ENCODE results near the gene PRLR. TPM values are rescaled to one million over a fixed set of nuclear protein-coding genes. Genes with fewer than 3 reads are reported as not detected.

PRLR gene
- total and polyA plus RNA-seq, 9 of the 15 experiments (the other 6 are each of a cell fraction or from before 2014, with no cell fraction given) = 0.02 TPM; not detected in 8

DNA sequence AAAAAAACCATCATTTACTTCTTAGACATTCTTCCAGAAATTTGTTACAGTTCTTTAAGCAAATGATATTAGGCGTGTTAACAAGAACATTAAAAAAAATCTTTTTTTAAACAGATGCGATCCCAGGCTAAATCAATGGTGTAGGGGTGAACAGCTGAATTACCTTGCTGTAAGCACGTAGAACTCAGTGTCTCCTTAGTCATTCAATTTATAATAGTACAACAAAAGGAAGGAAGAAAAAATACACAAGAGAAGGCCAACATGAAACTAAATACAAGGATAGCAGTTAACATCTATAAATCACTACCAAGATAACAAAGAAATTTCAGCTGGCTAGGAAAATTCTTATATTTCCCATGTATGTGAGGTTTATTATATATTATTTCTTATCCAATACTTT is 217.9 kb downstream of the PRLR start:
- H3K9ac ChIP-seq (ENCODE audit: insufficient read depth in 1 of 2, low read depth in 2 of 2, low read length in 2 of 2) = no peak overlapping the region
- FAIRE-seq (no peak), DNase-seq (ENCODE audit: extremely low read depth in 1 of 4, low spot score in 3 of 4) (no peak), ATAC-seq (no peak)
- H3K4me3 ChIP-seq = no peak overlapping the region
- no peak overlapping the region for H3K27ac ChIP-seq (ENCODE audit: extremely low read depth, low read depth, low read length)
- H3K9me3 ChIP-seq (replicated peaks; ENCODE audit: control insufficient read depth, insufficient read depth, low read depth, low read length) = no peaks in the 10 kb centered on the region
- H3K79me2 ChIP-seq (ENCODE audit: control insufficient read depth, insufficient read depth, low read length) = no peaks in the 10 kb centered on the region
- no peaks in the 10 kb centered on the region for H4K20me1 ChIP-seq (replicated peaks; ENCODE audit: control insufficient read depth, insufficient read depth, low read length)
- no peaks in the 10 kb centered on the region for H3K4me1 ChIP-seq (replicated peaks in 1 of 2; ENCODE audit: control insufficient read depth in 2 of 2, insufficient read depth in 2 of 2, low read length in 2 of 2)
- in situ Hi-C loops (cut with MboI) = no loop called here
- BruUV-seq (replicated peaks) = no TSS peak
- H2AFZ ChIP-seq (ENCODE audit: low read depth, low read length) = no peak overlapping the region
- H3K9me1 ChIP-seq (ENCODE audit: control insufficient read depth, insufficient read depth, low read length) = no peaks in the 10 kb centered on the region
- whole genome bisulfite sequencing (ENCODE audit: insufficient coverage, low coverage, missing lambda C conversion rate) = 0% methylated on average over 3 of the region's 3 CpGs
- no peak for TF ChIP-seq CHD1 (IDR thresholded peaks at IDR 0.05; ENCODE audit: low read length)
- no peak for TF ChIP-seq HNRNPL (IDR thresholded peaks at IDR 0.05; ENCODE audit: low read depth, low read length)
- no peak for TF ChIP-seq STAT5A (IDR thresholded peaks at IDR 0.05; ENCODE audit: borderline replicate concordance, low read length)
- TF ChIP-seq ZNF134 (CRISPR knock-in tag; conservative IDR thresholded peaks at IDR 0.05) = no peak
- TF ChIP-seq, protein P1, sequence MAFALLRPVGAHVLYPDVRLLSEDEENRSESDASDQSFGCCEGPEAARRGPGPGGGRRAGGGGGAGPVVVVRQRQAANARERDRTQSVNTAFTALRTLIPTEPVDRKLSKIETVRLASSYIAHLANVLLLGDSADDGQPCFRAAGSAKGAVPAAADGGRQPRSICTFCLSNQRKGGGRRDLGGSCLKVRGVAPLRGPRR (CRISPR knock-in tag; IDR thresholded peaks at IDR 0.05) = no peak
- no peak for TF ChIP-seq ETV1 (tag; conservative IDR thresholded peaks at IDR 0.05; ENCODE audit: low read depth)
- no peak for TF ChIP-seq PURB (CRISPR knock-in tag; IDR thresholded peaks at IDR 0.05; ENCODE audit: low read depth)
- TF ChIP-seq ZNF121 (CRISPR knock-in tag; conservative IDR thresholded peaks at IDR 0.05) = no peak
- no peak for TF ChIP-seq HNRNPUL1 (IDR thresholded peaks at IDR 0.05; ENCODE audit: low read length)
- no peak for TF ChIP-seq CBX2 (IDR thresholded peaks at IDR 0.05; ENCODE audit: insufficient read depth, low read length, poor library complexity, severe bottlenecking)
- TF ChIP-seq CBX1 (IDR thresholded peaks at IDR 0.05; ENCODE audit: low read depth) = no peak
- TF ChIP-seq PBX2 (CRISPR knock-in tag; IDR thresholded peaks at IDR 0.05; ENCODE audit: low read depth) = no peak
- no peak for TF ChIP-seq PBX2 (tag; conservative IDR thresholded peaks at IDR 0.05; ENCODE audit: low read depth)
- TF ChIP-seq ZNF75A (CRISPR knock-in tag; IDR thresholded peaks at IDR 0.05) = no peak
- TF ChIP-seq HDAC2 (IDR thresholded peaks at IDR 0.05) = no peak
- no peak for TF ChIP-seq ZNF583 (CRISPR knock-in tag; IDR thresholded peaks at IDR 0.05)
- TF ChIP-seq HDAC1 (IDR thresholded peaks at IDR 0.05) = no peak
- CTCF ChIA-PET (ENCODE audit: low intra/inter-chr PET ratio) = no interaction called here
- POLR2A ChIA-PET = no interaction called here
- H3K4me2 ChIP-seq (ENCODE audit: insufficient read depth, low read length) = no peak overlapping the region
- intact Hi-C loops (cut with micrococcal nuclease) = no loop called here
- peaks cover 0 to 4% of the 10 kb centered on the region in 2 experiments; a peak in 3 of 5 replicates for H3K27me3 ChIP-seq (ENCODE audit: control insufficient read depth in 2 of 2, insufficient read depth in 2 of 2, low read length in 2 of 2)
- no peaks in the 10 kb centered on the region for H3K36me3 ChIP-seq (ENCODE audit: control insufficient read depth, insufficient read depth, low read length)

All from K562 (cell line).